Dendritic cell treated with granulocyte-macrophage colony-stimulating factor and Interleukin-4, amounts not matched to agents 40 ng/mL and 50 ng/mL, for 4 days (primary cell): ENCODE measurements around the gene PRKG1.

Experiments used
- H3K27ac Mint-ChIP-seq: one replicate; pipeline ENCODE4 v1.8.0; 2022; ENCODE audit warnings: mild to moderate bottlenecking, mixed read lengths
- H3K27me3 Mint-ChIP-seq: one replicate; pipeline ENCODE4 v1.8.0; 2022; ENCODE audit warnings: mild to moderate bottlenecking, mixed read lengths
- H3K36me3 Mint-ChIP-seq: one replicate; pipeline ENCODE4 v1.8.0; 2022; ENCODE audit warnings: low read depth, mixed read lengths
- H3K4me1 Mint-ChIP-seq: one replicate; pipeline ENCODE4 v1.8.0; 2022; ENCODE audit warnings: low read depth, mixed read lengths
- H3K4me3 Mint-ChIP-seq: one replicate; pipeline ENCODE4 v1.8.0; 2022; ENCODE audit warnings: mild to moderate bottlenecking, moderate library complexity, mixed read lengths
- H3K9me3 Mint-ChIP-seq: one replicate; pipeline ENCODE4 v1.8.0; 2022; ENCODE audit warnings: mixed read lengths
- intact Hi-C: fragments of 100-400 bp; cut with micrococcal nuclease; formaldehyde crosslinking; loops from one replicate; pipeline ENCODE4 v1.15.0; 2022

Gene PRKG1

GRCh38 chr10:51821745-51822144, 747.5 kb downstream of the PRKG1 start:
- Mint-ChIP-seq H3K9me3 (no peaks in the 10 kb centered on the region), H3K4me3 (no peak overlapping the region), H3K27me3 (no peaks in the 10 kb centered on the region), H3K4me1 (no peaks in the 10 kb centered on the region), H3K36me3 (no peaks in the 10 kb centered on the region), H3K27ac (no peak overlapping the region)
- intact Hi-C loops, result no loop called here

- H3K9me3 Mint-ChIP-seq, result peaks cover 9% of the 10 kb centered on the region
- no peak overlapping the region for H3K4me3 Mint-ChIP-seq
- H3K27ac Mint-ChIP-seq, result no peak overlapping the region
- no peaks in the 10 kb centered on the region for H3K36me3 Mint-ChIP-seq
- no peaks in the 10 kb centered on the region for H3K27me3 Mint-ChIP-seq
- intact Hi-C loops, result no loop called here
- H3K4me1 Mint-ChIP-seq, result no peaks in the 10 kb centered on the region
These were observed 758.5 kb downstream of the PRKG1 start for GRCh38 chr10:51832652-51833383.

- H3K4me3 Mint-ChIP-seq, result no peak overlapping the region
- H3K4me1 Mint-ChIP-seq, result no peaks in the 10 kb centered on the region
- no peaks in the 10 kb centered on the region for H3K27me3 Mint-ChIP-seq
- H3K9me3 Mint-ChIP-seq, result peaks cover 9% of the 10 kb centered on the region
- H3K36me3 Mint-ChIP-seq, result no peaks in the 10 kb centered on the region
- no peak overlapping the region for H3K27ac Mint-ChIP-seq
- intact Hi-C loops, result no loop called here
These were observed 760.3 kb downstream of the PRKG1 start for GRCh38 chr10:51834548-51834947.

- intact Hi-C loops, result no loop called here
- H3K9me3 Mint-ChIP-seq, result peaks cover 19% of the 10 kb centered on the region
- H3K4me3 Mint-ChIP-seq, result no peak overlapping the region
- H3K27me3 Mint-ChIP-seq, result no peaks in the 10 kb centered on the region
- H3K27ac Mint-ChIP-seq, result no peak overlapping the region
- H3K36me3 Mint-ChIP-seq, result no peaks in the 10 kb centered on the region
- H3K4me1 Mint-ChIP-seq, result no peaks in the 10 kb centered on the region
These were observed 764.2 kb downstream of the PRKG1 start for GRCh38 chr10:51838471-51838870.

GRCh38 chr10:51843966-51844365, 769.7 kb downstream of the PRKG1 start:
- intact Hi-C loops, result no loop called here
- Mint-ChIP-seq H3K9me3 (peaks cover 10% of the 10 kb centered on the region), H3K36me3 (no peaks in the 10 kb centered on the region), H3K4me1 (no peaks in the 10 kb centered on the region), H3K27me3 (no peaks in the 10 kb centered on the region), H3K4me3 (no peak overlapping the region), H3K27ac (no peak overlapping the region)

- Mint-ChIP-seq H3K36me3 (no peaks in the 10 kb centered on the region), H3K27me3 (no peaks in the 10 kb centered on the region), H3K4me1 (no peaks in the 10 kb centered on the region), H3K27ac (no peak overlapping the region), H3K4me3 (no peak overlapping the region), H3K9me3 (no peaks in the 10 kb centered on the region)
- intact Hi-C loops, result no loop called here
These were observed 772.7 kb downstream of the PRKG1 start for GRCh38 chr10:51846856-51847506.

- Mint-ChIP-seq H3K36me3 (no peaks in the 10 kb centered on the region), H3K9me3 (no peaks in the 10 kb centered on the region), H3K27me3 (no peaks in the 10 kb centered on the region), H3K4me3 (no peak overlapping the region), H3K27ac (no peak overlapping the region), H3K4me1 (no peaks in the 10 kb centered on the region)
- intact Hi-C loops, result no loop called here
These were observed 778.0 kb downstream of the PRKG1 start for GRCh38 chr10:51852297-51852696.

- Mint-ChIP-seq H3K9me3 (no peaks in the 10 kb centered on the region), H3K36me3 (no peaks in the 10 kb centered on the region), H3K4me1 (peaks cover 7% of the 10 kb centered on the region), H3K27ac (no peak overlapping the region), H3K27me3 (no peaks in the 10 kb centered on the region), H3K4me3 (no peak overlapping the region)
- intact Hi-C loops, result no loop called here
These were observed 783.0 kb downstream of the PRKG1 start for GRCh38 chr10:51857305-51857704.

GRCh38 chr10:51860257-51860656, 786.0 kb downstream of the PRKG1 start:
- Mint-ChIP-seq H3K27me3 (no peaks in the 10 kb centered on the region), H3K36me3 (no peaks in the 10 kb centered on the region), H3K27ac (no peak overlapping the region), H3K4me1 (peaks cover 7% of the 10 kb centered on the region), H3K9me3 (no peaks in the 10 kb centered on the region), H3K4me3 (no peak overlapping the region)
- intact Hi-C loops, result no loop called here

GRCh38 chr10:51861051-51861450, 786.8 kb downstream of the PRKG1 start:
- Mint-ChIP-seq H3K4me1 (peaks cover 7% of the 10 kb centered on the region), H3K36me3 (no peaks in the 10 kb centered on the region), H3K9me3 (no peaks in the 10 kb centered on the region), H3K27me3 (no peaks in the 10 kb centered on the region), H3K27ac (no peak overlapping the region), H3K4me3 (no peak overlapping the region)
- intact Hi-C loops, result no loop called here

- Mint-ChIP-seq H3K27me3 (no peaks in the 10 kb centered on the region), H3K9me3 (no peaks in the 10 kb centered on the region), H3K4me1 (peaks cover 7% of the 10 kb centered on the region), H3K4me3 (no peak overlapping the region), H3K36me3 (no peaks in the 10 kb centered on the region), H3K27ac (no peak overlapping the region)
- intact Hi-C loops, result no loop called here
These were observed 787.4 kb downstream of the PRKG1 start for GRCh38 chr10:51861731-51862130.

GRCh38 chr10:51862149-51862548, 787.9 kb downstream of the PRKG1 start:
- H3K27me3 Mint-ChIP-seq, result no peaks in the 10 kb centered on the region

GRCh38 chr10:51867956-51868355, 793.7 kb downstream of the PRKG1 start:
- no peak overlapping the region for H3K4me3 Mint-ChIP-seq
- no peak overlapping the region for H3K27ac Mint-ChIP-seq
- no peaks in the 10 kb centered on the region for H3K27me3 Mint-ChIP-seq
- no peaks in the 10 kb centered on the region for H3K9me3 Mint-ChIP-seq
- no peaks in the 10 kb centered on the region for H3K4me1 Mint-ChIP-seq
- intact Hi-C loops, result no loop called here
- no peaks in the 10 kb centered on the region for H3K36me3 Mint-ChIP-seq

More at GRCh38 chr10:51862149-51862548, 787.9 kb downstream of the PRKG1 start:
- Mint-ChIP-seq H3K4me1 (peaks cover 7% of the 10 kb centered on the region), H3K4me3 (no peak overlapping the region), H3K36me3 (no peaks in the 10 kb centered on the region), H3K9me3 (no peaks in the 10 kb centered on the region), H3K27ac (no peak overlapping the region)
- intact Hi-C loops, result no loop called here

- Mint-ChIP-seq H3K27me3 (no peaks in the 10 kb centered on the region), H3K4me1 (no peaks in the 10 kb centered on the region), H3K9me3 (no peaks in the 10 kb centered on the region), H3K4me3 (no peak overlapping the region), H3K36me3 (no peaks in the 10 kb centered on the region), H3K27ac (no peak overlapping the region)
- intact Hi-C loops, result no loop called here
These were observed 799.8 kb downstream of the PRKG1 start for GRCh38 chr10:51874131-51874530.

- no peaks in the 10 kb centered on the region for H3K27me3 Mint-ChIP-seq
- no peak overlapping the region for H3K4me3 Mint-ChIP-seq
- intact Hi-C loops, result no loop called here
- H3K9me3 Mint-ChIP-seq, result no peaks in the 10 kb centered on the region
- H3K36me3 Mint-ChIP-seq, result no peaks in the 10 kb centered on the region
- no peaks in the 10 kb centered on the region for H3K4me1 Mint-ChIP-seq
- H3K27ac Mint-ChIP-seq, result no peak overlapping the region
These were observed 801.3 kb downstream of the PRKG1 start for GRCh38 chr10:51875610-51876009.
